ENCODE measurements around the gene CFAP73.
"Not testable (repeated sequence)": the region's sequence is repeated elsewhere in the genome, so short reads cannot be mapped to it uniquely, and the experiment has no call there.

Gene CFAP73

GRCh38 chr12:113149361-113150150 lies at the start of gene CFAP73:
CFAP73 (plus strand) TSS chr12:113149724; CDS start chr12:113149858, 134 bp downstream.
- peak; percentile 93 for DNase-seq (ENCODE audit: low spot score)

- DNase-seq (ENCODE audit: low spot score), result no peak
Observed at GRCh38 chr12:113099764-113100163, 49.8 kb upstream of the CFAP73 start.

GRCh38 chr12:113101751-113102150 lies 47.8 kb upstream of the CFAP73 start:
- DNase-seq (ENCODE audit: low spot score), result no peak

GRCh38 chr12:113102811-113103210 lies 46.7 kb upstream of the CFAP73 start:
- DNase-seq (ENCODE audit: low spot score), result no peak

DNA sequence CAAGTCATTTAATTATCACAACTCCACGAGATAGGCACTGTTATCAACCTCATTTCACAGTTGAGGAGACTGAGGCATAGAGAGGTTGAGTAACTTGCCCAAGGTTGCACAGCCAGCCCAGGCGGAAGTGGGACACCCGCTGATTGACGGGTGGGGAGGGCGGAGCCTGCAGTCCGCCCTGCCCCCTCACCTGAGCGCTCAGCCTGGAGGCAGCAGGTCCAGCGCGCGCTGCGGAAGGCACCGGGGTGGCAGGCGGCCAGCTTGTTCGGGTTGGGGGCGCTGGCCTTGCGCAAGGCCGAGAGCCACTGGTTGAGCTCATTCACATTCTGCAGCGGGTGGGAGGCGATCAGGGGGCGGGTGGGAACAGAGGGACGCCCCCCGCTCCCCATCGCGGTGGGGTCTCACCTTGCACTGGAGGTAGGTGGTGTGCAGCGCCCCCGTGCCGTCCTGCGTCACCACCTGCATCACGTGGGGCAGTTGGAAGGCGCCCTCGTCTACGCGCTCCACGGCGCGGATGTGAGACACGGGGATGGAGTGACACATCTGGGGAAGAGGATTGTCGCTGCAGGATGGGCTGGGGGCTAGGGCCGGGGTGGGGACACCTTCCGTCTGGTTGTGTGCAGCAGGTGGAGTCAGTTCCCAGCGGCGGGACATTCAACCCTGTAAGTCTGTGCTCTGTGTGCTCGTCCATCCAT lies 45.6 kb upstream of the CFAP73 start:
- DNase-seq (ENCODE audit: low spot score), result no peak

GRCh38 chr12:113104953-113105510 lies 44.5 kb upstream of the CFAP73 start:
- no peak for DNase-seq (ENCODE audit: low spot score)

GRCh38 chr12:113105606-113106271 lies 43.8 kb upstream of the CFAP73 start:
- DNase-seq (ENCODE audit: low spot score), result no peak

DNA sequence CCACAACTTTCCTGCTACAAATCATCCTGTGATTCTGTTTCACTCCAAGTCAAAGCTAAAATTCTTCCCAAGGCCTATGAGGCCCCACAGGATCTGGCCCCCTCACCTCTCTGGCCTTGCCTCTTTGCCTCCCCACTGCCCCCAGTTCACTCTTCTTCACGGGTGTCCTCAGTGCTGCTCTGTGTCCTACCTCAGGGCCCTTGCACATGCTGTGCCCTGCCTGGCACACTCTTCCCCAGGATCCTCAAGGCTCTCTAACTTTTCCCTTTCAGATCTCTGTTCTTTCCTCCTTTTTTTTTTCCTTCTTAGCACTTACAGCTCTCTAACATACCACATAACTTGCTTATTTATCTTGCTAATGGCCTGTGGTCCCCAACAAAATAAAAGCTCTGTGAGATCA lies 43.2 kb upstream of the CFAP73 start:
- no peak for DNase-seq (ENCODE audit: low spot score)

DNA sequence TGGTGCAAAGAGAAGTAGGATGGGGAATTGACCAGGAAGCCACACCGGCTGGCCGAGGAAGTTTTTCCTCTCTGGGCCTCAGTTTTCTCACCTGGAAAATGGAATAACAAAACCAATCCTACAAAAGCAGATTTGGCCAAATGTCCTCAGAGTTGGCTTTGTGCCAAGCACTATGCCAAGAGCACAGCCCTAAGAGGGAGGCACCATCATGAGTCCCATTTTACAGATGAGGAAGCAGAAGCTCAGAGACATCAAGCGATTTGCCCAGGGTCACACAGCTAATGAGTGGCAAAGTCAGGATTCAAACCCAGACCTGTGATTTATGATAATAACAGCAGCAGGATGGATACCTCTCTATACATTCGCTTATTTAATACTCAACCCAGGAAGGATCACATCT lies 41.2 kb upstream of the CFAP73 start:
- no peak for DNase-seq (ENCODE audit: low spot score)

DNA sequence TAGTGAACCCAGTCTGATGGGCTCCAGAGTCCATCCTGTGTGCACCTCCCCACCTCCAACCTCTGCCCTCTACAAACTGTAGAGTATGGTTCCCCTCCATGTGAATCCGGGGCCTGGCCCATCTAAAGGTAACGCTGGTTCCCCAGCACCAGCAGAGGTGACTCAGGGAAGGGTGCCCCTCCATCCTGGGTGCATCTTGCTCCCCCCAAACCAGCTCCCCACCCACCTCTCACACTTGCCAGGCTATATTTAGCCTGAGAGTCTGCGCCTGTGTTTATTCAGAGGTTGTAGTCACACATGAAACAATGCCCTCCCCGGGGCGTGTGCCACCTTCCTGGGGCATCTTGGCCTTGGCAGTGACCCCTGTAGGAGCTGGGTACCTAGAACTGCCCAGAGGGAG lies 40.2 kb upstream of the CFAP73 start:
- no peak for DNase-seq (ENCODE audit: low spot score)

DNA sequence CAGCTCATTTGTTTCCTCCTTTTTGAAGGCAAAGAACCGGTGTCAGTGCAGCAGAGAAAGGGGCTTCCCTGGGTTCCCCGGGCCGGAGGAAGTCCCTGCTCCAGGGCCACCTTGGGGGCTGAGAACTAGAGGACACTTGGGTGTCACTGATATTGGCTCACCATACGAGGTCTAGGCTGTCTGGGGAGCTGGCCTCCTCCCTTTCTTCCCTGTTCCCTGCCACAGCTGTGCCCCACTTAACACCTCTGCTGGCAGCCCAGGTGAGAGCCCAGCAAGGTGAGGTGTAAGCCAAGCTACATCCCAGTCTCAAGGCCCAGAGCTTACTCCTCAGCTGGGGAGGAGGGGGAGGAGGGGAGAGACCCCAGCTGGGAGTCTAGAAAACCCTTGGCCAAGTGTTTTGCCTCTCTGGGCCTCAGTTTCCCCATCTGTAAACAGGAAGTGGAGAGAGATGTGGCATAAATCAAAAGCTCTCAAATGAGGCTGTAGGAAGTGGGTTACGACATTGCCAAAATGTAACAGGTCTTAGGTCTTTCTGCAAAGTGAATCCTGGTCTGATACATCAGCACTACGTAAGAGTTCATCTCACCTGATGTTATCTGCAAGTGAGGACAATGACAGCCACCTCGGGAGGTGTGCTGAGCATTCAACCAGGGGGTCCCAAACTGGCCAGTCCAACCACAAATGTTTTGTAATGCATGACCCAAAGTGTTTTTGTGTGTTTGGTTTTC lies 39.5 kb upstream of the CFAP73 start:
- DNase-seq (ENCODE audit: low spot score), result no peak

DNA sequence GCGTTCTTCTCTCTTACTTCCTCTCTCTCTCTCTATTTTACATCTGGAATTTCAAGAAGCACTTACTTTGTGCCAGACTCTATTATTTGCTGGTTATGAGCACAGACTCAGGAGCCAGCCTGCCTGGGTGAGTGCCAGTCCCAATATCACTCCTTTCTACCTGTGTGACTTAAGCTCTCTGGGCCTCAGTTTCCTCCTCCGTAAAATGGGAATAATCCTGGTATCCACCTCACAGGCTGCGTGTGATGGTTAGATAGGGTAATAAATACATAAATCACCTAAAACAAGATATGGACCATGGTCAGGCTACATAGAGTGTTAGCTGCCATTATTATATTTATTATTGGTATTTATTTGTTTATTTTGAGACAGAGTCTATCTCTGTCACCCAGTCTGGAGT lies 38.3 kb upstream of the CFAP73 start:
- no peak for DNase-seq (ENCODE audit: low spot score)

- no peak for DNase-seq (ENCODE audit: low spot score)
Observed at GRCh38 chr12:113112043-113112899, 37.3 kb upstream of the CFAP73 start.

- DNase-seq (ENCODE audit: low spot score), result no peak
Observed at GRCh38 chr12:113113397-113113796, 36.1 kb upstream of the CFAP73 start.

GRCh38 chr12:113114447-113115178 lies 34.9 kb upstream of the CFAP73 start:
- DNase-seq (ENCODE audit: low spot score), result no peak

GRCh38 chr12:113115455-113116126 lies 33.9 kb upstream of the CFAP73 start:
- DNase-seq (ENCODE audit: low spot score), result no peak

- no peak for DNase-seq (ENCODE audit: low spot score)
Observed at GRCh38 chr12:113116875-113117274, 32.6 kb upstream of the CFAP73 start.

- not testable (repeated sequence) for DNase-seq (ENCODE audit: low spot score)
Observed at GRCh38 chr12:113117684-113118083, 31.8 kb upstream of the CFAP73 start.

- DNase-seq (ENCODE audit: low spot score), result no peak
Observed at GRCh38 chr12:113118142-113118541, 31.4 kb upstream of the CFAP73 start.
